ENCODE results near the gene SH3TC1.

Gene SH3TC1

GRCh38 chr4:8233672-8234484 is 34.8 kb downstream of the SH3TC1 start:
- DNase-seq, result no peak

GRCh38 chr4:8234715-8235114 is 35.6 kb downstream of the SH3TC1 start:
- no peak for DNase-seq

GRCh38 chr4:8235224-8235623 is 36.1 kb downstream of the SH3TC1 start:
- no peak for DNase-seq

GRCh38 chr4:8235686-8236085 is 36.6 kb downstream of the SH3TC1 start:
- no peak for DNase-seq

GRCh38 chr4:8236106-8236919 is 37.2 kb downstream of the SH3TC1 start:
- DNase-seq, result no peak

- DNase-seq, result no peak
Observed at GRCh38 chr4:8236920-8237195, 37.8 kb downstream of the SH3TC1 start.

GRCh38 chr4:8237256-8237989 is 38.3 kb downstream of the SH3TC1 start:
- no peak for DNase-seq

GRCh38 chr4:8238036-8238511 is 39.0 kb downstream of the SH3TC1 start:
- no peak for DNase-seq

- DNase-seq, result no peak
Observed at GRCh38 chr4:8238515-8239053, 39.5 kb downstream of the SH3TC1 start.

GRCh38 chr4:8239226-8239625 is 40.1 kb downstream of the SH3TC1 start:
- DNase-seq, result no peak

- no peak for DNase-seq
Observed at GRCh38 chr4:8239661-8240060, 40.6 kb downstream of the SH3TC1 start.

- no peak for DNase-seq
Observed at GRCh38 chr4:8240211-8241041, 41.3 kb downstream of the SH3TC1 start.

- DNase-seq, result no peak
Observed at GRCh38 chr4:8241211-8241779, 42.2 kb downstream of the SH3TC1 start.

- peak; percentile 85 for DNase-seq
Observed at GRCh38 chr4:8241895-8242696, 43.0 kb downstream of the SH3TC1 start.

GRCh38 chr4:8242782-8243560 is 43.9 kb downstream of the SH3TC1 start:
- DNase-seq, result no peak

GRCh38 chr4:8244001-8244757 is 45.1 kb downstream of the SH3TC1 start:
- DNase-seq, result no peak

GRCh38 chr4:8244931-8245460 is 45.9 kb downstream of the SH3TC1 start:
- DNase-seq, result no peak

- DNase-seq, result no peak
Observed at GRCh38 chr4:8245884-8246833, 47.1 kb downstream of the SH3TC1 start.
